Urinary bladder (tissue), 4 donors: Measurements from ENCODE around the gene MTMR12. TPM values are rescaled to one million over a fixed set of nuclear protein-coding genes. Genes with fewer than 3 reads are reported as not detected.
"Not testable (repeated sequence)": the region's sequence is repeated elsewhere in the genome, so short reads cannot be mapped to it uniquely, and the experiment has no call there.

Experiments used
- DNase-seq: peaks from one replicate; pipeline ENCODE4 v3.0.0-alpha.2; 2015; ENCODE audit errors: extremely low spot score
- H3K27ac ChIP-seq: one replicate; pipeline ENCODE4 v1.5.1; 2013; ENCODE audit warnings: low read depth, mild to moderate bottlenecking, moderate library complexity
- H3K36me3 ChIP-seq: one replicate; pipeline ENCODE4 v1.6.1; 2013; ENCODE audit warnings: mild to moderate bottlenecking, moderate library complexity; ENCODE audit not compliant: insufficient read depth
- H3K4me1 ChIP-seq: one replicate; pipeline ENCODE4 v1.6.1; 2013; ENCODE audit warnings: mild to moderate bottlenecking, moderate library complexity; ENCODE audit not compliant: insufficient read depth
- H3K4me3 ChIP-seq: one replicate; pipeline ENCODE4 v1.5.1; 2013; ENCODE audit warnings: low read depth, low read length
- WGBS: extraction: QIAGEN DNeasy Blood & Tissue Kit; methylation state at CpG from one replicate; pipeline ENCODE4 v1.1.7; 2013; 5-methylcytosine and 5-hydroxymethylcytosine counted together
- polyA plus RNA-seq: library from polyadenylated mRNA; stranded (reverse); fragments of 200-250 nt; gene quantifications from one replicate; pipeline ENCODE4 v1.2.3, GENCODE V29; 2013
- total RNA-seq: library from RNA; depleted of rRNA; stranded (reverse); fragments of >200 nt; gene quantifications from one replicate; pipeline ENCODE4 v1.2.3, GENCODE V29; 2014
- donor health status: healthy with polysubstance abuse.
- donor health status: healthy.

MTMR12 gene
- total and polyA plus RNA-seq, 2 donors: 24.8 to 32.6 TPM

GRCh38 chr5:32283061-32283460 is 29.7 kb downstream of the MTMR12 start:
- 87% methylated on average over 1 of the region's 1 CpG for whole genome bisulfite sequencing
- Histone ChIP-seq H3K4me3 (no peak overlapping the region), H3K4me1 (peaks cover 2% of the 10 kb centered on the region), H3K36me3 (peaks cover 1% of the 10 kb centered on the region), H3K27ac (no peak overlapping the region)
- no peak for DNase-seq

- DNase-seq: no peak
- H3K4me1 ChIP-seq: peaks cover 2% of the 10 kb centered on the region
- 96% methylated on average over 6 of the region's 6 CpGs for WGBS
- H3K36me3 ChIP-seq: peaks cover 1% of the 10 kb centered on the region
- H3K4me3 ChIP-seq: no peak overlapping the region
- no peak overlapping the region for H3K27ac ChIP-seq
Measured at GRCh38 chr5:32282633-32283032, 30.1 kb downstream of the MTMR12 start.

- H3K36me3 ChIP-seq, H3K4me3 ChIP-seq, DNase-seq, H3K27ac ChIP-seq, H3K4me1 ChIP-seq: not testable (repeated sequence)
- 95% methylated on average over 11 of the region's 11 CpGs for WGBS
Measured at GRCh38 chr5:32281378-32282133, 31.2 kb downstream of the MTMR12 start.

- no peak overlapping the region for H3K4me3 ChIP-seq
- 86% methylated on average over 5 of the region's 5 CpGs for WGBS
- H3K36me3 ChIP-seq: peaks cover 1% of the 10 kb centered on the region
- H3K4me1 ChIP-seq: peaks cover 2% of the 10 kb centered on the region
- DNase-seq: no peak
- no peak overlapping the region for H3K27ac ChIP-seq
Measured at GRCh38 chr5:32280656-32281081, 32.1 kb downstream of the MTMR12 start.

- Histone ChIP-seq H3K4me1 (peaks cover 2% of the 10 kb centered on the region), H3K4me3 (no peak overlapping the region), H3K36me3 (peaks cover 1% of the 10 kb centered on the region), H3K27ac (no peak overlapping the region)
- WGBS: 96% methylated on average over 3 of the region's 3 CpGs
- DNase-seq: no peak
Measured at GRCh38 chr5:32279786-32280185, 33.0 kb downstream of the MTMR12 start.

- WGBS: 91% methylated on average over 3 of the region's 3 CpGs
- Histone ChIP-seq H3K4me1 (peaks cover 2% of the 10 kb centered on the region), H3K4me3 (no peak overlapping the region), H3K27ac (no peak overlapping the region), H3K36me3 (peaks cover 1% of the 10 kb centered on the region)
- DNase-seq: no peak
Measured at GRCh38 chr5:32279223-32279622, 33.5 kb downstream of the MTMR12 start.

GRCh38 chr5:32278406-32278805 is 34.3 kb downstream of the MTMR12 start:
- peaks cover 1% of the 10 kb centered on the region for H3K36me3 ChIP-seq
- H3K27ac ChIP-seq: no peak overlapping the region
- DNase-seq: no peak

GRCh38 chr5:32277798-32278197 is 34.9 kb downstream of the MTMR12 start:
- Histone ChIP-seq H3K4me1 (no peaks in the 10 kb centered on the region), H3K4me3 (no peak overlapping the region), H3K36me3 (peaks cover 1% of the 10 kb centered on the region), H3K27ac (no peak overlapping the region)
- no peak for DNase-seq

More at GRCh38 chr5:32278406-32278805, 34.3 kb downstream of the MTMR12 start:
- Histone ChIP-seq H3K4me1 (no peaks in the 10 kb centered on the region), H3K4me3 (no peak overlapping the region)
- WGBS: 66% methylated on average over 3 of the region's 3 CpGs

GRCh38 chr5:32276173-32276853 is 36.4 kb downstream of the MTMR12 start:
- Histone ChIP-seq H3K36me3 (peaks cover 1% of the 10 kb centered on the region), H3K4me1 (no peaks in the 10 kb centered on the region), H3K4me3 (no peak overlapping the region), H3K27ac (no peak overlapping the region)
- whole genome bisulfite sequencing: 75% methylated on average over 4 of the region's 4 CpGs
- no peak for DNase-seq

GRCh38 chr5:32275396-32275741 is 37.4 kb downstream of the MTMR12 start:
- H3K27ac ChIP-seq: no peak overlapping the region
- no peaks in the 10 kb centered on the region for H3K4me1 ChIP-seq
- H3K4me3 ChIP-seq: no peak overlapping the region
- DNase-seq: no peak
- WGBS: 83% methylated on average over 3 of the region's 3 CpGs
- peaks cover 1% of the 10 kb centered on the region for H3K36me3 ChIP-seq

- peaks cover 1% of the 10 kb centered on the region for H3K36me3 ChIP-seq
- WGBS: 67% methylated on average over 11 of the region's 11 CpGs
- H3K4me1 ChIP-seq: no peaks in the 10 kb centered on the region
- H3K27ac ChIP-seq: no peak overlapping the region
- DNase-seq: no peak
- H3K4me3 ChIP-seq: no peak overlapping the region
Measured at GRCh38 chr5:32274548-32275395, 38.0 kb downstream of the MTMR12 start.

- Histone ChIP-seq H3K27ac (no peak overlapping the region), H3K36me3 (no peaks in the 10 kb centered on the region), H3K4me3 (no peak overlapping the region), H3K4me1 (no peaks in the 10 kb centered on the region)
- 98% methylated on average over 2 of the region's 2 CpGs for WGBS
- DNase-seq: no peak
Measured at GRCh38 chr5:32273821-32274220, 38.9 kb downstream of the MTMR12 start.

- Histone ChIP-seq H3K36me3 (peaks cover 1% of the 10 kb centered on the region), H3K4me1 (no peaks in the 10 kb centered on the region), H3K27ac (no peak overlapping the region), H3K4me3 (no peak overlapping the region)
- over 99% methylated on average over 2 of the region's 2 CpGs for WGBS
- DNase-seq: no peak
Measured at GRCh38 chr5:32272746-32273145, 40.0 kb downstream of the MTMR12 start.
